Left hindlimb (tissue), 1 donor: Measurements from ENCODE around the gene DLG5.

Experiments
- DNase-seq: peaks from one replicate; pipeline ENCODE4 v3.0.0-alpha.2; 2018

Gene DLG5, protein sequence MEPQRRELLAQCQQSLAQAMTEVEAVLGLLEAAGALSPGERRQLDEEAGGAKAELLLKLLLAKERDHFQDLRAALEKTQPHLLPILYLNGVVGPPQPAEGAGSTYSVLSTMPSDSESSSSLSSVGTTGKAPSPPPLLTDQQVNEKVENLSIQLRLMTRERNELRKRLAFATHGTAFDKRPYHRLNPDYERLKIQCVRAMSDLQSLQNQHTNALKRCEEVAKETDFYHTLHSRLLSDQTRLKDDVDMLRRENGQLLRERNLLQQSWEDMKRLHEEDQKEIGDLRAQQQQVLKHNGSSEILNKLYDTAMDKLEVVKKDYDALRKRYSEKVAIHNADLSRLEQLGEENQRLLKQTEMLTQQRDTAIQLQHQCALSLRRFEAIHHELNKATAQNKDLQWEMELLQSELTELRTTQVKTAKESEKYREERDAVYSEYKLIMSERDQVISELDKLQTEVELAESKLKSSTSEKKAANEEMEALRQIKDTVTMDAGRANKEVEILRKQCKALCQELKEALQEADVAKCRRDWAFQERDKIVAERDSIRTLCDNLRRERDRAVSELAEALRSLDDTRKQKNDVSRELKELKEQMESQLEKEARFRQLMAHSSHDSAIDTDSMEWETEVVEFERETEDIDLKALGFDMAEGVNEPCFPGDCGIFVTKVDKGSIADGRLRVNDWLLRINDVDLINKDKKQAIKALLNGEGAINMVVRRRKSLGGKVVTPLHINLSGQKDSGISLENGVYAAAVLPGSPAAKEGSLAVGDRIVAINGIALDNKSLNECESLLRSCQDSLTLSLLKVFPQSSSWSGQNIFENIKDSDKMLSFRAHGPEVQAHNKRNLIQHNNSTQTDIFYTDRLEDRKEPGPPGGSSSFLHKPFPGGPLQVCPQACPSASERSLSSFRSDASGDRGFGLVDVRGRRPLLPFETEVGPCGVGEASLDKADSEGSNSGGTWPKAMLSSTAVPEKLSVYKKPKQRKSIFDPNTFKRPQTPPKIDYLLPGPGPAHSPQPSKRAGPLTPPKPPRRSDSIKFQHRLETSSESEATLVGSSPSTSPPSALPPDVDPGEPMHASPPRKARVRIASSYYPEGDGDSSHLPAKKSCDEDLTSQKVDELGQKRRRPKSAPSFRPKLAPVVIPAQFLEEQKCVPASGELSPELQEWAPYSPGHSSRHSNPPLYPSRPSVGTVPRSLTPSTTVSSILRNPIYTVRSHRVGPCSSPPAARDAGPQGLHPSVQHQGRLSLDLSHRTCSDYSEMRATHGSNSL (N-terminal part only)

DNA sequence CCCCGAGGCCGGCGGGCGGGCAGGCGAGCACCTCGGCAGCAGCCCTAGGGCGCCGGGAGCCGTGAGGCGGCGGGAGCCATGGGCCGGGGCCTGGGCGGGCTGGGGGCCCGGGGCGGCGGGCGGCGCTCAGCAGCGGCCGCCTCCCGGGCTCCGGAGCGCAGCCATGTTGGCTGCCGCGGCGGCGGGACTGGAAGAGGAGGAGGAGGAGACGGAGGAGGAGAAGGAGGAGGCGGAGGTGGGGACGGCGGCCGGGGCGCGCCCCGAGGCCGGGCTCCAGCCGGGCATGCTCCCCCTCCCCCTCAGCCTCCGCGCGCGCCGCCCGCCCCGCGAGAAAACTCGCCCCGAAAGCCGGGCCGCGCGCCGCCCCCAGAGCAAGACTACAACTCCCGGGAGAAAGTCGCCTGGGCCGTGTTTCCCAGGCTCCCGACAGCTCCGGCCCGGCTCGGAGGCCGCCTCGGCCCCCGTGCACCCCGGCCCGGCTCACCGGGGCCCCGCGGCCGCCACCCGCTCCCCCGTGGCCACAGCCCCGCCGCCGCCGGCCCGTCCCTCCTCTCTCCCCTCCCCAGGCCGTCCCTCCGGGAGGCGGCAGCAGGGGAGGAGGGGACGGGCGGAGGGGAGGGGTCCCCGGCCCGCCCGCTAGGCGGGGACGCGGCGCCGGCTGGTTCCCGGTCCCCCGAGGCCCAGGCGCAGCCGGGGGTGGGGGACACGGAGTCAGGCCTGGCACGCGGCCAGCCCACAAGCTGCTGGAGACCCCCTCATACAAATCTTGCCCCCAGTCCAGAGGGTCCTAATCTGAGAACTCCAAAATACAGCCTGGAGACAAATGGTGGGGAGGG, at the start of gene DLG5:
DLG5 (minus strand) TSS at position 190 of the 836 bp plus-strand sequence. CDS start 235 bp downstream, outside the sequence.
- DNase-seq: peak; percentile 83

DNA sequence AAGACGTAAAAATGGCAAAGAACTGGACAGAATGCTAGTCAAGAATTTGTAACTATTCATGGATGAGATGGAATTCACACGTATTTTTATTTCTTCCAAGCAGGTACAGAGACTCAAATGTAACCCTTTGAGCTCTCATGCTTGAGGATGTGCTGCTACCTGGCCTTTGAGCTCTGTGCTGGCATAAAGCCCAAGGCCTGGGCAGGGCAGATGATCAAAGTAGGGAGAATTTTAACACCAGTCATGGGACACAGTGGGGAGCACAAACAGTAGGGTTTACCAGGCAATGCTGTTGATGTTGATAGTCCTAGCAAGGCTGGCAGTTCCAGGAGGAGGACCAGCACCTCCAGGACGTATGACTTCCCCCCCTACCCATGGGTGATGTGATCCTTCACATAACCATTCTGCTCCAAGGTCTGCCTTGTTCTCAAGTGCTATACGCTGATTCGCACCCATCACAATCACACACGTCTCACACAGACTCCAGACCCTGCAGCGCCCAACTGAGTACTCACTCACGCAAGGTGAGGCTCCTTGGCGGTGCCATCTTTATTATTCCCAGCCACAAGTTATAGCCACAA, 48.6 kb upstream of the DLG5 start:
- no peak for DNase-seq

DNA sequence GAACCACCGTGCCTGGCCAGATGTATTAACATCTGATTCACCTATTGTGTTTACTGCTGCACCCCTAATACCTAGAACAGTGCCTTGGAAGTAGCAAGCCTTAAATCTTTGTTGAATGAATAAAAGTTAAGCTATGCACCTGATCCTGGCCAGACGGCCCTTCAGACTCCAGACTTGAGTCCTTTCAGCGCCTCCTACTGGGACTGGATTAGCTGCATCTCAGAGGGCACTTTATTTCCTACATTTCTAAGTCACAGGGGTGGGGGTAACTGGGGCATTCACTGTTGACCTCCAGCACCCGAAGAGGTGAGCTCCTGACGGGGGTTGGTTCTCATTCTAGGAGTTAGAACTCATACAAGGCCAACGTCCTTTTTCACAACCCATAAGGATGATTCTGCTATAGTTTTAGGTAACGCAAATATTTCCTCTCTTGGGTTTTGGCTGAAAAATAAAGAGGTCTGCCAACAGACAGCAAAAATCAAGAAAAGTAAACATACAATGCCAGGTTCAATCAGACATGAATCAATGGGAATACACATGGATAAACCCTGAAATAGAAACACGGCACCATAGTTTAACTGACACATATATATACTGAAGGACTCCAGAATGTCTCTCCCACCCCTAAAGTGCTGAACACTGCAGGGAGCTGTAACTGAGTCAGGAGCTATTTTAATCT, 48.0 kb upstream of the DLG5 start:
- DNase-seq: no peak

DNA sequence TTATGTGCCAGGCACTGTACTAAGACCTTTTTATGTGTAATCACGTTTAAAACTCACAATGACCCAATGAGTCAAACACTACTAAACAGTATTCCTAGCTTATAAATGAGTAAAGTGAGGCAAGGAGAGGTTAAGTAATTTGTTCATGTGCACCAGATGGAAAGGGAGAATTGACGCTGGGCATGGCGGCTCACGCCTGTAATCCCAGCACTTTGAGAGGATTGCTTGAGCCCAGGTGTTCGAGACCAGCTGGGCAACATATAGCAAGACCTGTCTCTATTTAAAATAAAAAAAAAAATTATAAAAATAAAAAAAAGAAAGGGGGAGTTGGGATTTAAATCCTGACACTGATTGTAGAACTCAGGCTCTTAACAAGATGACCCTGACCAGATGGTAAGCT, 46.7 kb upstream of the DLG5 start:
- DNase-seq: no peak

DNA sequence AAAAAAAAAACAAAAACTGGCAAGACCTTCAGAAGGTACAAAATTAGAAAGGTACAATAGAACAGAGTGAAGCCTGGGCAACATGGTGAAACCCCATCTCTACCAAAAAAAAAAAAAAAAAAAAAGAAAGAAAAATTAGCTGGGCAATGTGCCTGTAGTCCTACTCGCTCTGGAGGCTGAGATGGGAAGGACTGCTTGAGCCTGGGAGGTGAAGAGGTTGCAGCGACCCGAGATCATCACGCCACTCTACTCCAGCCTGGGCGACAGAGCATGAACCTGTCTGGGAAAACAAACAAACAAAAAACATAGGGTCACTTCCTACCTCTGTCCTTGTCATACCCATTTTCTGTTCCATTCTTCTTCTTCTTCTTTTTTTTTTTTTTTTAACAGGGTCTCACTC, 45.6 kb upstream of the DLG5 start:
- DNase-seq: no peak

DNA sequence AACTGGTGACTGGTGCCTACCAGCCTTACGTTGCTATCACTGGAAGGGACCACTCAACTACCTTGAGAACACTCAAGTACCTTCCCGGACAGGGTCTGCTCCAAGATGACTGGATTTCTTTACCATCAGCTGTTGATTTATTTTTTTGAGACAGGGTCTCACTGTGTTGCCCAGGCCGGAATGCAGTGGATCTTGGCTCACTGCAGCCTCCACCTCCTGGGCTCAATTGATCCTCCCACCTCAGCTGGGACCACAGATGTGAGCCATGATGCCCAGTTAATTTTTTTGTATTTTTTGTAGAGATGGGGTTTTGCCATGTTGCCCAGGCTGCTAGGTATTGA, 45.2 kb upstream of the DLG5 start:
- DNase-seq: no peak

DNA sequence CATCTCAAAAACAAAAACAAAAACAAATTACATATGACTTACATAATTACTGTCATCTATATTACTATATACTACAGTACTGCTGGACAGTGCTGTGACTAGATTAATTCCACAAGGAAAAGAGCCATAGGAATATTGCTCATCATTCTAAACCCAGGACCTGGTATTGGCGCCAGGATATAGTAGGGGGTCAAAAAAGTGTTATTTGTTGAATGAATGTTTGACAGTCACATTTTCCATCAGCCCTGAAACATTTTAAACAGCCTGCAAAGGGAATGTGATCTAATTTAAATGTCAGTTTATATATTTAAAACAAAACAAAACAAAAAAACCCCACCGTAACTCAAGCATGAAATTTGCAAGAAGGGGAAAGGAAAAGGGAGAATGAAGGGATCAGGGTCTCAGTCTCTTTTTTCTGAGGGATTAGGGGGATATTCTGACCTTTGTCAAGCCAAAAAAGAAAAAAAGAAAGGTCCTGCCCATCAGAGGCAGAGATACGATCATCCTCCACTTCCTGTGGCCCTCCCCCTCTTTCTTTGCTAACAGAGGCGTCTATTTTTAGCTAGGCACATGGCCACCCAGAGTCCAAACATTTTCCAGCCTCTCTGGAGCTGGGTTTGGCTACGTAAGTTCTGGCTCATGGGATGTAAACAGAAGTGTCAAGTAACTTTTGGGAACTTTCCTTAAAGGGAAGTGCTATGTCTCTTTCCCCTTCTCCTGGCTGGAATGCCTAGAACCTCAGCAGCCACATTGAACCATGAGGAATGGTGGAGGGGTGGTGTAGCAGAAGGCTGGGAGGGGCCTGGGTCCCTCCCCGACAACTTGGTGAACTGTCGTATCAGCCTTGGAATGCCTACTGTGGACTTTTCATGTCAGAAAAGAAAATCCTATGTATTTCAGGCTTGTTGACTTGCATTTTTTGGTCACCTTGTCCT, 44.6 kb upstream of the DLG5 start:
- peak; percentile 78 for DNase-seq

DNA sequence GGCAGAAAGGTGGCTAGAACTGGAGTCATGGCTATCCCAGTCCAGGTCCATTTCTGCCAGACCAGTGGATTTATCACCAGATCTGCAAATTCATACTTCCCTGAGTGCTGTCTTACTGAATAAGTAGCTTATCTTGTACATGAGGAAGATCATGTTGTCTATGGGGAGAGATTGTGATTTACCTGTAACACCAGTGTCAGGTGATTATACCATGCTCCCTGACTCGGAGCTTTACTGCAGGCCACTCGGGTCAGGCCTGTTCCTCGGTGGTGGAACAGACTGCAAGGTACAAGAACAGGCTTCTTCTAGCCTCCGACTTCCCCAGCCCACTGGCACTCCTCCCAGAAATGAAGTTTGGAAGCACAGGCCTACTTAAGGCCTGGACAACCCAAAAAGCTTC, 42.6 kb upstream of the DLG5 start:
- DNase-seq: no peak

DNA sequence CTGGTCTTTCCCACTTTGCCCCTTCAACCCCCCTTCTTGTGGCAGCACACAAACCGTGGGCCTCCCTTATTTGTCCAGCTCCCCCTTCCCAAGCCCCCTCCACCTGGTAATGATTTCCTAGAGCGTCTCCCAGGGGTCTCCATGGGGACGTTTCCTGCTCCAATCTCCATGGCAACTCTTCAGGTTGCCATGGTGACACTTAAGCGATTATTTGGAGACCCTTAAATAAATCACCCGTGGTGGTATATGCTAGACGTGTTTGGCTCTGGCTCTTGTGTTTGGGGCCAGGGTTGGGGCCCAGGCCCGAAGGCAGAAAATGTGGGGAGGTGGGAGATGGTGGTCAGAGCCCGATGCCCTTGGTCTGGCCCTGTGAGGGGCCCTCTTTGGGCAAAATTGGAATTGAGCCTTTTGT, 41.1 kb upstream of the DLG5 start:
- DNase-seq: peak; percentile 70

DNA sequence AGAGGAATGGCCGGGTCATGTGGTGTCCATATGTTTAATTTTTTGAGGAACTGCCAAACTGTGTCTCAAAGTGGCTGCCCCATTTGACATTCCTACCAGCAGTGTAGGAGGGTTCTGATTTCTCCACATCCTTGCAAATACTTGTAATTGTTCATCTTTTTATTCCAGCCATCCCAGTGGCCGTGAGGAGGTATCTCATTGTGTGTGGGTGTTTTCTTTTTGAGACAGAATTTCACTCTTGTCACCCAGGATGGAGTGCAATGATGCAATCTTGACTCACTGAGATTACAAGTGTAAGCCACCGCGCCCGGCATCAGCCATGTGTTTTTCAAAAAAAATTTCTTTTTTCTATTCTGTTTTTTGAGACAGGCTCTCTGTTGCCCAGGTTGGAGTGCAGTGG, 38.7 kb upstream of the DLG5 start:
- DNase-seq: no peak

DNA sequence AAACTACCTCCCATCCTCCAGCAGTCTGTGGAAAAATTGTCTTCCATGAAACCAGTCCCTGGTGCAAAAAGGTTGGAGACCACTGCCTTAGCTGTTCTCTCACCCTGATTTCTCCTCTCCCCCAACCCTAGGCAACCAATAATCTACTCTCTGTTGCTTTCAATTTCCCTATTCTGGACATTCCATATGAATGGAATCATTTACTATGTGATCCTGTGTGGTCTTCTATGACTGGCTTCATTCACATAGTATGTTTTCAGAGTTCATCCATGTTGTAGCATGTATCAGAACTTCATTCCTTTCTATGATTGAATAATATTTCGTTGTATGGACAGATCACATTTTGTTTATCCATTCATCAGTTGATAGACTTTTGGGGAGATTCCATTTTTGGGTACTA, 38.3 kb upstream of the DLG5 start:
- DNase-seq: no peak

DNA sequence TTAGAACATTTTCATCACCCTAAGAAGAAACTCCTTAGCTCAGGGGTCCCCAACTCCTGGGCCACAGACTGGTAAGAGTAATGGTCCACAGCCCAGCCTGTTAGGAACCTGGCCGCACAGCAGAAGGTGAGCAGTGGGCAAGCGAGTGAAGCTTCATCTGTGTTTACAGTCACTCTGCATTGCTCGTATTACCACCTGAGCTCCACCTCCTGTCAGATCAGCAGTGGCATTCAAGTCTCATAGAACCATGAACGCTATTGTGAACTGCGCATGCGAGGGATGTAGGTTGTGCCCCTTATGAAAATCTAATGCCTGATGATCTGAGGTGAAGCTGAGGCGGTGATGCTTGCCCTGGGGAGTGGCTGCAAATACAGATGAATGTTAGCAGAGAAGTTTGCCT, 37.3 kb upstream of the DLG5 start:
- DNase-seq: no peak

DNA sequence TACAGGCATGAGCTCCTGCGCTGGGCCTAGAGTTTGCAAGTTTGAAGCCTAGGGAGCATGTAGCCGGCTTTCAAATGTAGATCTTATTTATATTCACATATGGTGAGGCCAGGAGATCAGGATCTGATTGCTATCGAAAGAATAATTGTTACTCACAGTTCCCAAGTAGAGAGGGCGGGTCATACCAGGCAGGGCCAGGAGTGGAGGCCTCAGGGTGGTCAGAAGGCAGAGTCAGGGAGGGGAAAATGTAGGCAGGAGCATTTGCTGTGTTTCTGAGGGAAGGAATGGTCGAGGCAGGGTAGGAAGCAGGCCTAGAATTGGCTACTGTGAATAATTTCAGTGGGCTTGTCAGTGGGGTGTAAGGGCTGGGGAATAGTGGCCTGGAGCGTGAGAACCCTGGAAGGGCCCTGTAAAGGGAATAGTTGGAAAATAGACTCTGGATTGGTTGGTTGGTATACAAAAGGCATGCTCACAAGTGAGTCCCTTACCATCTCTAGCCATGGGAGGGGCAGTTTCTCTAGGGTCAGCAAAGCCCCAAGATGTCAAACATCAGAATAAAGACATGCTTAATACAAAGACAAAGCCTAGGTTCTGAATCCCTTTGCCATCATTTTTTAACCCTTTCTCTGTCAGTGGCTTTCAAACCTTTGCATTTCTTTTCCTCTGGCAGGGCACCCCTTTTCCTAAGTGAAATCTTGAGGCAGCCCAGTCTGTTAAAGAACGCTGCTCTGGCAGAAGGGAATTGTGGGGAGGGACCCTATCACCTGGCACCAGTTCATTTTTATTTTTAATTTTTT, 36.0 kb upstream of the DLG5 start:
- no peak for DNase-seq

DNA sequence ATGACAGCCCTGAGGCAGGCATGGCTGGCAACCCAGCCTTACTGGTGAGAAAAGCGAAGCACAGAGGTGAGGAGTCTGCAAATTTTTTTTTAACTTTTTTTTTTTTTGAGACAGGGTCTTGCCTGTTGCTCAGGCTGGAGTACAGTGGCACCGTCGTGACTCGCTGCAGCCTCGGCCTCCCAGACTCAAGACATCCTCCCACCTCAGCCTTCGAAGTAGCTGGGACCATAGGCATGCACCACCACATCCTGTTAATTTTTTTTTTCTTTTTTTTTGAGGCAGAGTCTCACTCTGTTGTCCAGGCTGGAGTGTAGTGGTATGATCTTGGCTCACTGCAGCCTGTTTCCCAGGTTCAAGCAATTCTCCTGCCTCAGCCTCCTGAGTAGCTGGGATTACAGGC, 35.1 kb upstream of the DLG5 start:
- DNase-seq: no peak

DNA sequence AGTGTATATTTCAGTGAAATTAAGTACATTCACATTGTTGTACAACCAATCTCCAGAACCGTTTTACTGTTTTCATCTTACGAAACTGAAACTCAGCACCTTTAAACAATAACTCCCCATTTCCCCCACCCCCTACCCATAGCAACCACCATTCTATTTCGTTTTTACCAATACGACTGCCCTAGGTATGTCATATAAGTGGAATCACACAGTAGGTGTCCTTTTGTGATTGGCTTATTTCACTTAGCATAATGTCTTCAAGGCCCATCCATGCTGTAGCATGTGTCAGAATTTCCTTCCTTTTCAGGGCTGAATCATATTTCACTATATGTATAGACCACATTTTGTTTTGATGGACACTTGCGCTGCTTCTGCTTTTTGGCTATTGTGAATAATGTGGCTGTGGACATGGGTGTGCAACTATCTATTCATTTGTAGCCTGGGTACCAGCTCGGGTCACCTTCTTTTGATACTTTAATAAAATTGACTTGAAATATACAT, 34.3 kb upstream of the DLG5 start:
- DNase-seq: no peak

DNA sequence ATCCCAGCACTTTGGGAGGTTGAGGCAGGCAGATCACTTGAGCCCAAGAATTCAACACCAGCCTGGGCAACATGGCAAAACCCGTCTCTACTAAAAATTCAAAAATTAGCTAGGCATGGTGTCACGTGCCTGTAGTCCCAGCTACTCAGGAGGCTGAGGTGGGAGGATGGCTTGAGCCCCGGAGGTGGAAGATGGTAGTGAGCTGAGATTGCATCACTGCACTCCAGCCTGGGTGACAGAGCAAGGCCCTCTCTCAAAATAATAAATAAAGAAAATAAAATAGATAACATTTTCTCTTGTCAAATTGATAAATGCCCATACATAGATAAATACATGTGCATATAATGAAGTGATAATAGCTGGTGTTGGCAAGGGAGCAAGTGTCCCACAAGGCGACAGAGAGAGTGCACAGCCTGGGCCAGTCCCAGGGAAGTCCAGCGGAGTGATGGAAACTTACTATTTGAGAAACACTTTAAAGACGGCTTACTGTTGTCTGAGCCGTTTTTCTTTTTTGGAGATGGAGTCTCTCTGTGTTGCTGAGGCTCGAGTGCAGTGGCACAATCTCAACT, 33.4 kb upstream of the DLG5 start:
- no peak for DNase-seq

DNA sequence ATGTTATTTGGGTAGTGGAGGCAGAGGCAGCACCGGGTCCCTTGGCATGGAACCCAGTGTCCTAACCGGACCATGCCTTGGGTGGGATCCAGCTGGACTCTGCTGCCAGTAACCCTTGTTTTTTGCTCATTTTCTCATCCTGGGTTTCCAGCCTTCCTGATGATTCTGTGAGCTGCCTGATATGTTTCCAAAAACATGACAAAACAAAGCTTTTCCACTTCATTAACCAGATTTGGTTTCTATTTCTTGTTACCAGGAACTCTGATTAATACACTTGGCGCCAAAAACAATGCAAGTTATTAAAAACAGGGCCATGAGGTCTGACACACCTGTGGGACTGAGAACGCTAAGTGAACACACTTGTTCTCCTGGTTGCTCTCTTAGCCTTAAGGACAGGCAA, 32.8 kb upstream of the DLG5 start:
- DNase-seq: no peak

DNA sequence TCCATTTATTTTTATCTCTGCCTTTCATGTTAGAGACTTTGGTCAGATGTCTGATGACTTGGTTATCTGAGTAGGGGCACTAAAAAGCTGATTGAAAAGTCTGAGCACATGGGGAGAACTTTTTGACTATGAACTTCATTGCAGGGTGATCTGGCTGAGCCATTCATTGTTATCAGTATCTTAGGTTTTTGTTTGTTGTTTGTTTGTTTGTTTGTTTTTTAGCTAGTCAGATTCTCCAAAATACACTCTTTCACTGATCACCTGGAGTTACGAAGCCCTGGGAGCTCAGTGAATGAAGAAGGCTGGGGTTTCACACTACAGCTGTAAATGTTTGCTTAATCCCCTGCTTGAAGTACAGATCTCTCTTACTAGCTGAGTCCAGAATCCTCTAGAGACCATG, 28.6 kb upstream of the DLG5 start:
- no peak for DNase-seq

DNA sequence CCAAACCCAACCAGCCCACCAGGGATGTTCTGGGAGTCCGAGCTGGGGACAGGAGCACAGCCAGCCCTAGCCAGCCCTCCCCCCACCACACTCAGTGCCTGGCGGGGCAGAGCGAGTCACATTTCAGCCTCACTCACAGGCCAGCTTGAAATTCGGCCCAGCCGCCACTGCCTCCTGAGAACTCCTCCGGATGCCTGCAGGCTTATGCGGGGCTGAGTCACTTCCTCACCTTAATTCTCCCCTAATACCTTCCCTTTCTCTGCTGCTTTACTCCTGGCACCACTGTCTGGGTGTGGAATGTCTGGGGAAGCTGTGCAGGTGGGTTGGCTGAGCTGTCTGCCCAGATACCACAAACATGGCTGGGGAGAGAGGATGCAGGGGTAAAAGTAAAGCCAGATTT, 22.6 kb upstream of the DLG5 start:
- DNase-seq: peak; percentile 49
